Measurements from ENCODE around the gene GFER. TPM values are rescaled to one million over a fixed set of nuclear protein-coding genes. Genes with fewer than 3 reads are reported as not detected.
A peak's percentile ranks its signal among the peaks of the same experiment; 100 is the strongest.

The GFER gene
- total RNA-seq, 4 donors from 2014 or later, result 5.6 to 30.4 (median 13.6) TPM

DNA sequence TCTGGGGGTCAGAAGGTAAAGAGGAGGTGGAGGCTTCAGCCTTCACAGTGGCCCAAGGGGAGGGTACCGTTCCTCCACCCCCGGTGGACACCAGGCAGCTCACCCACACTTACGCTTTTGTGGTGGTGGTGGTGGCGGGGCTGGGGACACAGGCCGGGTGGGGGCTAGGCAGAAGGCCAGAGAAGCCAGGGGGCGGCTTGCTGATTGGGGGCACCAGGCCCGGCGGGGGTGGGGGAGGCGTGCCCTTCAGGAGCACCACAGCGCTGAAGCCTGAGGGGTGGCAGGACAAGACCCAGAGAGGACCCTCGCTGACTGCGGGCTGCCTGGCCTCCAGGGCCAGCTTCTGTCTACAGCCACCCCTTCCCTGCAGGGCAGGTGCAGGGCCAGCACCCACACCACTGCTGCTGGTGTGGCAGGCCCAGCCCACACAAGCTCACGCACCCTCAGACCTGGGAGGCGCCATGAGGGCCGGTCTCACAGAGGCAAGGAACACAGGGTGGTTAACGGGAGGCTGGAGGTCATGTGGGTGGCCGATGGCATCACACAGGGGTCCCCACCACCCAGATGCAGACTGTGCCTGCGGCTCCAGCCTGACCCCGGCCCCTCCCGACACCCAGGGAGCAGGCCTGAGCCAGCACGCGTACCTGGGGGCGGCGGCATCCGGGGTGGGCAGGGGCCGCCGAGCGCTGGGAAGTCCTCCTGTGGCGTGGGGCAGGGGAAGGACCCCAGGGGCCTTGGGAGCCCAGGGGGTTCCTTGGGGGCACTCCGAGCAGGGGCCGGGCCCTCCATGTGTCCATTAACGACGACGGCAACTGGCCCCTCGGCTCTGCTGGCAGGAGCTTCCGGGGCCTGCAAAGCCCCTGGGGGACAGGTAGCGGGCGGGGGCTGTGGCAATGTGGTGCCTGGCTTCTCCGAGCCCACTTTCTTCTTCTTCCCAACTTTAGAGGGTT lies 15.1 kb downstream of the GFER start:
- TF ChIP-seq CTCF (IDR thresholded peaks at IDR 0.05) (no peak), POLR2A (IDR thresholded peaks at IDR 0.05) (no peak)
- H3K27me3 ChIP-seq, result no peaks in the 10 kb centered on the region
- intact Hi-C loops (cut with DNase I), result no loop called here
- DNase-seq, result no peak
- WGBS, 2 donors, result 92 to 97% methylated on average over 5 to 10 of the region's 39 CpGs
- H3K4me1 ChIP-seq, result peaks cover 2 to 34% (median 14%) of the 10 kb centered on the region in 3 donors
- no peaks in the 10 kb centered on the region for H3K9me3 ChIP-seq
- peaks cover 47 to 76% (median 51%) of the 10 kb centered on the region in 3 donors for H3K36me3 ChIP-seq
- no peak overlapping the region for H3K4me3 ChIP-seq
- H3K27ac ChIP-seq, result peak overlapping the region in 2 of 4 donors; percentile 34 to 81

DNA sequence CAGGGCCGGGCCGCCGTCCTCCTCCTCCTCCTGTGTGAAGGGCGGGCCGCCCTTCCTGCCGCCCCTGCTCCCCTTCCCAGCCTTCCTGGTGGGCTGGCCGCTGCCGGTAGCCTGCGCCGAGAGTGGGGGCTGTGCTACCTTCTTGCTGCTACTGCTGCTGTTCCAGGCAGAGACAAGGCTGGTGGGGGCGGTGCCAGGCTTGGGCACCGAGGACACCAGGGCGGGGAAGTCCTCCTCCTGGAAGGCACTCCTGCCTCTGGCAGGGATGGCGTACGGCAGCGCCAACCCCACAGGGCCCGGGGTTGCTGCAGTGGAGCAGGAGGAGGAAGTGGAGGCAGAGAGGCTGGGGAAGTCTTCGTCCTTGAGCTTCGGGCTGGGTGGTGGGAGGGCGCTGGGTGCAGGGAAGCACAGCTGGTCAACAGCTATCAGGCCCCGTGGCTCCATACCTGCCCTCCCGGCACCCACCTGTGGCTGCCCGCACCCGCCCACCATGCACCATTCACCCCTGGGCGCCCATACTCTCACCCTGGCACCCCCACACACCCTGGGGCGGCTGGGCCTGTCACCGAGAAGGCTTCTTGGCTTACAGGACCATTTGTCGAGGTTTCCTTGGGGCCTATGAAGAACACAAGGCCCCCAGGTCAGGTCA lies 16.0 kb downstream of the GFER start:
- Histone ChIP-seq H3K9me3 (no peaks in the 10 kb centered on the region), H3K36me3 (peaks cover 47 to 83% (median 51%) of the 10 kb centered on the region in 3 donors), H3K4me3 (no peak overlapping the region), H3K4me1 (peaks cover 11 to 42% (median 20%) of the 10 kb centered on the region in 3 donors), H3K27me3 (no peaks in the 10 kb centered on the region), H3K27ac (no peak overlapping the region)
- no peak for TF ChIP-seq CTCF (IDR thresholded peaks at IDR 0.05)
- TF ChIP-seq POLR2A (IDR thresholded peaks at IDR 0.05), result no peak
- WGBS, 2 donors, result 80 to 90% methylated on average over 2 to 7 of the region's 28 CpGs
- no peak for DNase-seq
- intact Hi-C loops (cut with DNase I), result no loop called here

DNA sequence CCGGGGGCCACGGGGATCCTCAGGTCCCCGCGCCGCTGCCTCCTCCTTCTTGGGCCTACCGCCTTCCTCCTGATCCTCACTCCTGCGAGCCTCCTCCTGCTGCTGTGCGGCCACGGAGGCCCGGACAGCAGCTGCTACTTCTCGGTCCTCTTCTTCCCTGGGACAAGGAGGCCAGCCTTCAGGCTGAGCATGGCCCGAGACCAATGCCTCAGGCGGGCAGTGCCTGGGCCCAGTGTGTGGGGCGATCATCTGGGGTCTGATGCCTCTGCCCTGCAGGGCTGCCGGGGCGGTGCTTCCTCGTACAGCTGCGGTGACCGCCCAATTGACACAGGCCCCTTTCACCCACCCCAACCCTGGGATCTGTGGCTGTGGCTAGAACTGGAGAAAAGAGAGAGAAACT lies 17.0 kb downstream of the GFER start:
- H3K27ac ChIP-seq, result no peak overlapping the region
- peaks cover 47 to 87% (median 51%) of the 10 kb centered on the region in 3 donors for H3K36me3 ChIP-seq
- DNase-seq, result no peak
- TF ChIP-seq POLR2A (IDR thresholded peaks at IDR 0.05) (no peak), CTCF (IDR thresholded peaks at IDR 0.05) (no peak)
- intact Hi-C loops (cut with DNase I), result no loop called here
- H3K4me1 ChIP-seq, result peaks cover 15 to 53% (median 30%) of the 10 kb centered on the region in 3 donors
- 80 to 94% methylated on average over 1 to 13 of the region's 19 CpGs for WGBS, 2 donors
- no peaks in the 10 kb centered on the region for H3K9me3 ChIP-seq
- no peaks in the 10 kb centered on the region for H3K27me3 ChIP-seq
- no peak overlapping the region for H3K4me3 ChIP-seq

- TF ChIP-seq CTCF (IDR thresholded peaks at IDR 0.05), result no peak
- TF ChIP-seq POLR2A (IDR thresholded peaks at IDR 0.05), result no peak
- WGBS, 2 donors, result 92 to 94% methylated on average over 21 to 22 of the region's 53 CpGs
- H3K4me3 ChIP-seq, result no peak overlapping the region
- no peak for DNase-seq
- peaks cover 15 to 53% (median 34%) of the 10 kb centered on the region in 3 donors for H3K4me1 ChIP-seq
- H3K9me3 ChIP-seq, result no peaks in the 10 kb centered on the region
- no peak overlapping the region for H3K27ac ChIP-seq
- H3K27me3 ChIP-seq, result no peaks in the 10 kb centered on the region
- intact Hi-C loops (cut with DNase I), result no loop called here
- peaks cover 47 to 80% (median 51%) of the 10 kb centered on the region in 3 donors for H3K36me3 ChIP-seq
Observed at GRCh38 chr16:2001456-2002355, 17.7 kb downstream of the GFER start.
